Thyroid gland (tissue), 4 donors: Measurements from ENCODE around the gene GGT1.

Experiments
- CTCF ChIP-seq, 6 experiments: fragments of 200-600 bp in 3 of 6; fragments of 450-650 bp in 3 of 6; sonication (generic) in 3 of 6; IDR thresholded peaks; one replicate each; pipeline ENCODE4 v1.5.1; 2016 to 2019; ENCODE audit warnings: antibody characterized with exemption in 6 of 6, mild to moderate bottlenecking in 2 of 6, inconsistent platforms in 1 of 6, moderate library complexity in 1 of 6
- POLR2A ChIP-seq, 2 donors: fragments of 450-650 bp; IDR thresholded peaks; one replicate each; pipeline ENCODE4 v1.6.1; 2017; ENCODE audit warnings: antibody characterized with exemption in 2 of 2, mild to moderate bottlenecking in 2 of 2, moderate library complexity in 1 of 2

- peak; percentile 40 to 86 for TF ChIP-seq POLR2A (IDR thresholded peaks at IDR 0.05)
- no peak for TF ChIP-seq CTCF (IDR thresholded peaks at IDR 0.05)
Observed at GRCh38 chr22:24592851-24593558, 10.0 kb upstream of the GGT1 start, which contains the start of gene LRRC75B.
